ENCODE measurements around the gene LBH. TPM values are rescaled to one million over a fixed set of nuclear protein-coding genes. Genes with fewer than 3 reads are reported as not detected.

LBH gene
- total RNA-seq, 1 donor from 2014 or later: 51.7 TPM

GRCh38 chr2:30232801-30233130 lies 1.4 kb downstream of the LBH start:
- no peaks in the 10 kb centered on the region for H3K27me3 Mint-ChIP-seq (ENCODE audit: low read depth, unreplicated experiment)
- TF ChIP-seq EZH2 (IDR thresholded peaks at IDR 0.05; ENCODE audit: insufficient read depth, low read length): no peak
- no peak for TF ChIP-seq CTCF (IDR thresholded peaks at IDR 0.05; ENCODE audit: insufficient read depth, low read depth, low read length)
- no peaks in the 10 kb centered on the region for H3K9me3 ChIP-seq (ENCODE audit: insufficient read depth, low read depth, low read length)
- peaks cover 57% of the 10 kb centered on the region for H4K20me1 ChIP-seq (ENCODE audit: insufficient read depth, low read length)
- peaks cover 39% of the 10 kb centered on the region for H3K4me1 ChIP-seq (ENCODE audit: insufficient read depth, low read length)
- no peaks in the 10 kb centered on the region for H3K27me3 ChIP-seq (ENCODE audit: insufficient read depth, low read length)
- peaks cover 61% of the 10 kb centered on the region for H3K79me2 ChIP-seq (ENCODE audit: insufficient read depth, low read length)
- peak overlapping the region; percentile 83 for H3K4me3 ChIP-seq (ENCODE audit: insufficient read depth, low read depth, low read length)
- peak overlapping the region; percentile 99 for H3K4me2 ChIP-seq (ENCODE audit: low read length)
- H2AFZ ChIP-seq (ENCODE audit: low read depth, low read length): peak overlapping the region; percentile 36
- DNase-seq (ENCODE audit: low read depth) (no peak), FAIRE-seq (no peak)
- peak overlapping the region; percentile 71 for H3K27ac ChIP-seq (ENCODE audit: low read depth, low read length)
- peaks cover 23% of the 10 kb centered on the region for H3K36me3 ChIP-seq (ENCODE audit: insufficient read depth, low read length)
- no peaks in the 10 kb centered on the region for H3K9me3 Mint-ChIP-seq (ENCODE audit: unreplicated experiment)
- H3K9ac ChIP-seq (ENCODE audit: low read length): peak overlapping the region; percentile 91
- peak overlapping the region; percentile 81 for H3K27ac Mint-ChIP-seq (ENCODE audit: unreplicated experiment)
- H3K4me3 Mint-ChIP-seq (ENCODE audit: unreplicated experiment): peak overlapping the region; percentile 90
- H3K4me1 Mint-ChIP-seq (ENCODE audit: low read depth, unreplicated experiment): peaks cover 17% of the 10 kb centered on the region
- peaks cover 24% of the 10 kb centered on the region for H3K36me3 Mint-ChIP-seq (ENCODE audit: low read depth, unreplicated experiment)

- FAIRE-seq (no peak), DNase-seq (ENCODE audit: low read depth) (no peak)
- Histone ChIP-seq H3K36me3 (ENCODE audit: insufficient read depth, low read length) (peaks cover 27% of the 10 kb centered on the region), H4K20me1 (ENCODE audit: insufficient read depth, low read length) (peaks cover 64% of the 10 kb centered on the region), H3K79me2 (ENCODE audit: insufficient read depth, low read length) (peaks cover 67% of the 10 kb centered on the region), H2AFZ (ENCODE audit: low read depth, low read length) (no peak overlapping the region), H3K4me1 (ENCODE audit: insufficient read depth, low read length) (peaks cover 39% of the 10 kb centered on the region), H3K27ac (ENCODE audit: low read depth, low read length) (peak overlapping the region; percentile 58), H3K9me3 (ENCODE audit: insufficient read depth, low read depth, low read length) (no peaks in the 10 kb centered on the region), H3K4me3 (ENCODE audit: insufficient read depth, low read depth, low read length) (peak overlapping the region; percentile 83), H3K27me3 (ENCODE audit: insufficient read depth, low read length) (no peaks in the 10 kb centered on the region), H3K9ac (ENCODE audit: low read length) (peak overlapping the region; percentile 91), H3K4me2 (ENCODE audit: low read length) (peak overlapping the region; percentile 99)
- Mint-ChIP-seq H3K9me3 (ENCODE audit: unreplicated experiment) (no peaks in the 10 kb centered on the region), H3K36me3 (ENCODE audit: low read depth, unreplicated experiment) (peaks cover 30% of the 10 kb centered on the region), H3K4me3 (ENCODE audit: unreplicated experiment) (peak overlapping the region; percentile 90), H3K4me1 (ENCODE audit: low read depth, unreplicated experiment) (peaks cover 17% of the 10 kb centered on the region), H3K27ac (ENCODE audit: unreplicated experiment) (peak overlapping the region; percentile 72), H3K27me3 (ENCODE audit: low read depth, unreplicated experiment) (no peaks in the 10 kb centered on the region)
- TF ChIP-seq CTCF (IDR thresholded peaks at IDR 0.05; ENCODE audit: insufficient read depth, low read depth, low read length) (no peak), EZH2 (IDR thresholded peaks at IDR 0.05; ENCODE audit: insufficient read depth, low read length) (no peak)
Observed at GRCh38 chr2:30233271-30234009, 2.1 kb downstream of the LBH start.
